ENCODE data around the gene SNX30.

Gene SNX30

DNA sequence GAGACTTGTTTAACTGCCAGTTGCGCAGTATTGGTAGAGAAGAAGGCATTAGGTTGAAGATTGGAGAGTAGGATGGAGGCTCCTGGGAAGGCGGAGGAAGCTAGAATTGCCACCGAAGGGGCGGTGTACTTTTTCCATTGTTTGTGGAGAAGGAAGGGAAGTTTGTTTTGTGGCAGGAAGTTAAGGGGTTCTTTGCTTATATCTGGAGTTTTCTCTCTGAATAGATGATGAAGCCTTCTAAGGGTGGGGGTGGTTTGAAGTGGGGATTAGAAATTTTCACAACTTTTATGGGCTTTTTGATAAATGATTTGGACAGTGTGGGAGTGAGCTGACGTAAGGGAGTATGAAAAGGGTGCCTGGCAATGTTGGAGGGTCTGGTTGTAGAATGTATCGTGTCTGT is 59.3 kb downstream of the SNX30 start:
- Histone ChIP-seq H3K79me2 (no peaks in the 10 kb centered on the region), H3K4me1 (no peaks in the 10 kb centered on the region), H3K9ac (no peak overlapping the region), H3K27me3 (ENCODE audit: control insufficient read depth, insufficient read depth, low read length) (no peaks in the 10 kb centered on the region), H3K36me3 (ENCODE audit: control insufficient read depth, insufficient read depth, low read length) (no peaks in the 10 kb centered on the region), H3K9me3 (ENCODE audit: control insufficient read depth, low read length) (no peaks in the 10 kb centered on the region), H3K27ac (no peak overlapping the region), H3K4me2 (ENCODE audit: low read length) (no peak overlapping the region), H2AFZ (no peak overlapping the region), H3K4me3 (ENCODE audit: low read depth, low read length) (no peak overlapping the region)
- TF ChIP-seq, protein P1, sequence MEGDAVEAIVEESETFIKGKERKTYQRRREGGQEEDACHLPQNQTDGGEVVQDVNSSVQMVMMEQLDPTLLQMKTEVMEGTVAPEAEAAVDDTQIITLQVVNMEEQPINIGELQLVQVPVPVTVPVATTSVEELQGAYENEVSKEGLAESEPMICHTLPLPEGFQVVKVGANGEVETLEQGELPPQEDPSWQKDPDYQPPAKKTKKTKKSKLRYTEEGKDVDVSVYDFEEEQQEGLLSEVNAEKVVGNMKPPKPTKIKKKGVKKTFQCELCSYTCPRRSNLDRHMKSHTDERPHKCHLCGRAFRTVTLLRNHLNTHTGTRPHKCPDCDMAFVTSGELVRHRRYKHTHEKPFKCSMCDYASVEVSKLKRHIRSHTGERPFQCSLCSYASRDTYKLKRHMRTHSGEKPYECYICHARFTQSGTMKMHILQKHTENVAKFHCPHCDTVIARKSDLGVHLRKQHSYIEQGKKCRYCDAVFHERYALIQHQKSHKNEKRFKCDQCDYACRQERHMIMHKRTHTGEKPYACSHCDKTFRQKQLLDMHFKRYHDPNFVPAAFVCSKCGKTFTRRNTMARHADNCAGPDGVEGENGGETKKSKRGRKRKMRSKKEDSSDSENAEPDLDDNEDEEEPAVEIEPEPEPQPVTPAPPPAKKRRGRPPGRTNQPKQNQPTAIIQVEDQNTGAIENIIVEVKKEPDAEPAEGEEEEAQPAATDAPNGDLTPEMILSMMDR (IDR thresholded peaks at IDR 0.05), result no peak

- Histone ChIP-seq H3K4me3 (ENCODE audit: low read depth, low read length) (no peak overlapping the region), H3K27ac (no peak overlapping the region), H3K9me3 (ENCODE audit: control insufficient read depth, low read length) (no peaks in the 10 kb centered on the region)
These were observed 60.3 kb downstream of the SNX30 start for GRCh38 chr9:112810696-112811490.

DNA sequence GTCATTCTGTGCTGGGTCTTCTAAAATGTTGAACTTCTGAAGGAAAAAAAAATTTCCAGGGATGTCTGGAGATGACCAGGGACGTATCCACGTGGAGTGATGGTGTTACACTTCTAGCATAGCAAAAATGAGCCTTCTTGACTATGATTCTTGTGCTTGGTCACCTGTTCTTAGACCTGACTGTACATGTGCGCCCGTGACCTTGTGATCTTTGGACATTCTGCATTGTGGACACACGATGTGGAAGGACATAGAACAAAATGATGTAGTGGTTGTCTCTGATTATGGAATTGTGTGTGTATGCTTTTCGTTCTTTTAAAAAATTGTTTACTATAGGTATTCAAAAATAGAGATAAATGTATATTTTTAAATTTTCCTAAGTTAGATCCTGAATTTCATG is 61.0 kb downstream of the SNX30 start:
- no peaks in the 10 kb centered on the region for H3K4me1 ChIP-seq
- no peak overlapping the region for H3K27ac ChIP-seq
- no peaks in the 10 kb centered on the region for H3K27me3 ChIP-seq (ENCODE audit: control insufficient read depth, insufficient read depth, low read length)
- no peaks in the 10 kb centered on the region for H3K9me3 ChIP-seq (ENCODE audit: control insufficient read depth, low read length)
- no peaks in the 10 kb centered on the region for H3K36me3 ChIP-seq (ENCODE audit: control insufficient read depth, insufficient read depth, low read length)
- H3K4me3 ChIP-seq (ENCODE audit: low read depth, low read length), result no peak overlapping the region
- no peak overlapping the region for H3K4me2 ChIP-seq (ENCODE audit: low read length)
- H2AFZ ChIP-seq, result no peak overlapping the region
- no peak overlapping the region for H3K9ac ChIP-seq
- TF ChIP-seq, protein P1 (IDR thresholded peaks at IDR 0.05), result no peak
- no peaks in the 10 kb centered on the region for H3K79me2 ChIP-seq

More at GRCh38 chr9:112810696-112811490, 60.3 kb downstream of the SNX30 start:
- no peaks in the 10 kb centered on the region for H3K4me1 ChIP-seq
- no peaks in the 10 kb centered on the region for H3K79me2 ChIP-seq
- H3K4me2 ChIP-seq (ENCODE audit: low read length), result no peak overlapping the region
- H3K27me3 ChIP-seq (ENCODE audit: control insufficient read depth, insufficient read depth, low read length), result no peaks in the 10 kb centered on the region
- H3K36me3 ChIP-seq (ENCODE audit: control insufficient read depth, insufficient read depth, low read length), result no peaks in the 10 kb centered on the region
- TF ChIP-seq, protein P1 (IDR thresholded peaks at IDR 0.05), result no peak
- H3K9ac ChIP-seq, result no peak overlapping the region
- H2AFZ ChIP-seq, result no peak overlapping the region

- no peaks in the 10 kb centered on the region for H3K36me3 ChIP-seq (ENCODE audit: control insufficient read depth, insufficient read depth, low read length)
- H3K4me3 ChIP-seq (ENCODE audit: low read depth, low read length), result no peak overlapping the region
- H3K9ac ChIP-seq, result no peak overlapping the region
- no peak overlapping the region for H3K4me2 ChIP-seq (ENCODE audit: low read length)
- no peaks in the 10 kb centered on the region for H3K9me3 ChIP-seq (ENCODE audit: control insufficient read depth, low read length)
- H3K79me2 ChIP-seq, result no peaks in the 10 kb centered on the region
- no peaks in the 10 kb centered on the region for H3K27me3 ChIP-seq (ENCODE audit: control insufficient read depth, insufficient read depth, low read length)
- no peak overlapping the region for H3K27ac ChIP-seq
- H3K4me1 ChIP-seq, result no peaks in the 10 kb centered on the region
- TF ChIP-seq, protein P1 (IDR thresholded peaks at IDR 0.05), result no peak
- no peak overlapping the region for H2AFZ ChIP-seq
These were observed 65.3 kb downstream of the SNX30 start for GRCh38 chr9:112815868-112816267.

DNA sequence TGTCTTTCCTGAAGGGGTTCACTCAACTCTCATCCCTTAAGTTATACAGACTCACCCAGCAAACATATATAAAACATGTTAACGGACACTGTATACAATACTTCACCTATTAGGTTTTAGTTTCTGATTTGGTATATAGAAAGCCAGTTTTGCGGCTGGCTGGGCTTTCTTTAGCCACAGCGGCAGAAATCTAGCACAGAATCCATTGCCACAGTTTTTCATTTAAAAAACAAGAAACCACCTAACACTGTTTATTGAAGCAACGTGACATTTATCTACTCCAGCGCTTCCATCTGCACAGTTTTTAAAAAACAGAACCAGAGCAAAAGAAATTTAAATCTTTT is 67.3 kb downstream of the SNX30 start:
- H3K36me3 ChIP-seq (ENCODE audit: control insufficient read depth, insufficient read depth, low read length), result no peaks in the 10 kb centered on the region
- no peak overlapping the region for H3K9ac ChIP-seq
- H3K79me2 ChIP-seq, result no peaks in the 10 kb centered on the region
- TF ChIP-seq, protein P1 (IDR thresholded peaks at IDR 0.05), result no peak
- no peak overlapping the region for H3K4me2 ChIP-seq (ENCODE audit: low read length)
- no peak overlapping the region for H3K27ac ChIP-seq
- no peaks in the 10 kb centered on the region for H3K4me1 ChIP-seq
- no peak overlapping the region for H3K4me3 ChIP-seq (ENCODE audit: low read depth, low read length)
- no peaks in the 10 kb centered on the region for H3K9me3 ChIP-seq (ENCODE audit: control insufficient read depth, low read length)
- H3K27me3 ChIP-seq (ENCODE audit: control insufficient read depth, insufficient read depth, low read length), result no peaks in the 10 kb centered on the region
- H2AFZ ChIP-seq, result no peak overlapping the region
